Bronchial epithelial cell (primary cell): ENCODE results near the gene PFN1. TPM values are rescaled to one million over a fixed set of nuclear protein-coding genes. Genes with fewer than 3 reads are reported as not detected.

Source experiments
- DNase-seq: peaks from one replicate; pipeline ENCODE4 v3.0.0-alpha.2; 2010; ENCODE audit warnings: low read depth
- FAIRE-seq: peaks from 2 replicates; lab custom pipeline; 2011; peaks lifted over from hg19 to GRCh38; lab: Jason Lieb, UNC
- H3K27me3 ChIP-seq: 2 replicates; pipeline ENCODE4 v1.5.1; 2011; ENCODE audit warnings: low read length; ENCODE audit not compliant: control insufficient read depth, insufficient read depth
- H3K36me3 ChIP-seq: 2 replicates; pipeline ENCODE4 v1.5.1; 2011; ENCODE audit warnings: low read length; ENCODE audit not compliant: control insufficient read depth, insufficient read depth
- H3K4me3 ChIP-seq: 2 replicates; pipeline ENCODE4 v1.5.1; 2011; ENCODE audit warnings: mild to moderate bottlenecking, low read depth, low read length, control low read depth
- CTCF ChIP-seq: IDR thresholded peaks from 2 replicates; pipeline ENCODE4 v1.5.1; 2011; ENCODE audit warnings: mild to moderate bottlenecking, moderate library complexity, low read length, control low read depth, inconsistent platforms; ENCODE audit not compliant: insufficient read depth, severe bottlenecking
- total RNA-seq: library from RNA; depleted of rRNA; stranded (reverse); fragments of >200 nt; gene quantifications from 2 replicates; pipeline ENCODE4 v1.2.1, GENCODE V29; 2014

Gene PFN1
- total RNA-seq, 1 donor from 2014 or later, result 440 TPM

- Histone ChIP-seq H3K36me3 (peaks cover 10% of the 10 kb centered on the region), H3K27me3 (no peaks in the 10 kb centered on the region), H3K4me3 (peak overlapping the region; percentile 87)
- TF ChIP-seq CTCF, result no peak
- FAIRE-seq (no peak), DNase-seq (peak; percentile 40)
Observed at GRCh38 chr17:4986403-4986802, 38.1 kb upstream of the PFN1 start.

- H3K27me3 ChIP-seq, result no peaks in the 10 kb centered on the region
- no peak for DNase-seq
- peaks cover 25% of the 10 kb centered on the region for H3K36me3 ChIP-seq
- no peak for TF ChIP-seq CTCF
- FAIRE-seq, result no peak
- no peak overlapping the region for H3K4me3 ChIP-seq
Observed at GRCh38 chr17:4982305-4982704, 34.0 kb upstream of the PFN1 start.

- no peak for FAIRE-seq
- peaks cover 28% of the 10 kb centered on the region for H3K36me3 ChIP-seq
- DNase-seq, result peak; percentile 43
- H3K4me3 ChIP-seq, result no peak overlapping the region
- TF ChIP-seq CTCF, result peak; percentile 67
- no peaks in the 10 kb centered on the region for H3K27me3 ChIP-seq
Observed at GRCh38 chr17:4980644-4981216, 32.4 kb upstream of the PFN1 start.

- peaks cover 24% of the 10 kb centered on the region for H3K36me3 ChIP-seq
Observed at GRCh38 chr17:4978726-4979125, 30.4 kb upstream of the PFN1 start.

GRCh38 chr17:4974115-4974670, 25.9 kb upstream of the PFN1 start:
- no peaks in the 10 kb centered on the region for H3K27me3 ChIP-seq
- no peak for FAIRE-seq
- H3K36me3 ChIP-seq, result peaks cover 22% of the 10 kb centered on the region
- DNase-seq, result no peak
- TF ChIP-seq CTCF, result no peak
- no peak overlapping the region for H3K4me3 ChIP-seq

More at GRCh38 chr17:4978726-4979125, 30.4 kb upstream of the PFN1 start:
- Histone ChIP-seq H3K27me3 (no peaks in the 10 kb centered on the region), H3K4me3 (no peak overlapping the region)
- no peak for DNase-seq
- TF ChIP-seq CTCF, result no peak
- no peak for FAIRE-seq
